SK-N-SH (cell line): ENCODE results near the gene MYO16. TPM values are rescaled to one million over a fixed set of nuclear protein-coding genes. Genes with fewer than 3 reads are reported as not detected.

Experiments
- CTCF ChIA-PET: fragments of 300-600, 350-600 bp; formaldehyde crosslinking; extraction: SDS; loops from one replicate; lab custom pipeline; 2021; lab: Yijun Ruan, JAX
- POLR2A ChIA-PET: fragments of 350-600 bp; sonication (Branson Sonifier 250); formaldehyde crosslinking; extraction: SDS; loops from one replicate; lab custom pipeline; 2020; ENCODE audit warnings: antibody characterized with exemption, inconsistent platforms; lab: Yijun Ruan, JAX
- DNase-seq: peaks from one replicate; pipeline ENCODE4 v3.0.0; 2012
- H2AFZ ChIP-seq: fragments of 200-600 bp; sonication (generic); 2 replicates; pipeline ENCODE4 v1.8.1; 2016; ENCODE audit warnings: antibody characterized with exemption, mild to moderate bottlenecking, low read depth
- H3F3A ChIP-seq: fragments of 200-600 bp; sonication (generic); replicated peaks from 2 replicates; pipeline ENCODE3; 2016; ENCODE audit warnings: antibody characterized with exemption, mild to moderate bottlenecking; ENCODE audit not compliant: insufficient read depth
- H3K27ac ChIP-seq, 2 experiments: fragments of 200-500 bp in 1 of 2; fragments of 200-600 bp in 1 of 2; sonication (Bioruptor generic) in 1 of 2; sonication (generic), shearing (Covaris generic) in 1 of 2; 2 replicates each; pipeline versions ENCODE4 v1.5.1 to v1.6.1; 2014 to 2016; ENCODE audit warnings: low read depth in 2 of 2, inconsistent platforms in 1 of 2, low read length in 1 of 2, mild to moderate bottlenecking in 1 of 2, mixed read lengths in 1 of 2
- H3K27me3 ChIP-seq: fragments of 200-600 bp; sonication (generic), shearing (Covaris generic); 2 replicates; pipeline ENCODE4 v1.6.1; 2016; ENCODE audit warnings: mixed run types; ENCODE audit not compliant: insufficient read depth
- H3K36me3 ChIP-seq, 2 experiments: fragments of 200-500 bp in 1 of 2; fragments of 200-600 bp in 1 of 2; sonication (Bioruptor generic) in 1 of 2; sonication (generic) in 1 of 2; replicated peaks in 1 of 2; 2 replicates each; pipeline versions ENCODE3 to v1.5.1; 2014 to 2016; ENCODE audit warnings: low read length in 1 of 2, mild to moderate bottlenecking in 1 of 2; ENCODE audit not compliant: insufficient read depth in 2 of 2, control insufficient read depth in 1 of 2
- H3K4me1 ChIP-seq, 2 experiments: fragments of 200-500 bp in 1 of 2; fragments of 200-600 bp in 1 of 2; sonication (Bioruptor generic) in 1 of 2; sonication (generic), shearing (Covaris generic) in 1 of 2; 2 replicates each; pipeline versions ENCODE4 v1.5.1 to v1.6.1; 2014 to 2016; ENCODE audit warnings: low read depth in 1 of 2, low read length in 1 of 2, mixed run types in 1 of 2; ENCODE audit not compliant: insufficient read depth in 2 of 2, control insufficient read depth in 1 of 2
- H3K4me2 ChIP-seq: fragments of 200-600 bp; sonication (generic), shearing (Covaris generic); 2 replicates; pipeline ENCODE4 v1.6.1; 2017; ENCODE audit warnings: mixed run types
- H3K4me3 ChIP-seq, 2 experiments: fragments of 200-500 bp in 1 of 2; fragments of 200-600 bp in 1 of 2; sonication (Bioruptor generic) in 1 of 2; sonication (generic), shearing (Covaris generic) in 1 of 2; 2 replicates each; pipeline versions ENCODE4 v1.5.1 to v1.8.1; 2014 to 2016; ENCODE audit warnings: low read depth in 2 of 2, inconsistent platforms in 1 of 2, low read length in 1 of 2, mild to moderate bottlenecking in 1 of 2, mixed read lengths in 1 of 2, moderate library complexity in 1 of 2
- H3K79me2 ChIP-seq: fragments of 200-600 bp; sonication (generic); 2 replicates; pipeline ENCODE4 v1.8.1; 2017; ENCODE audit warnings: mild to moderate bottlenecking; ENCODE audit not compliant: insufficient read depth
- H3K9ac ChIP-seq: fragments of 200-600 bp; sonication (generic); 2 replicates; pipeline ENCODE4 v1.6.1; 2017; ENCODE audit warnings: mixed run types
- H3K9me2 ChIP-seq: fragments of 200-600 bp; sonication (generic); 2 replicates; pipeline ENCODE4 v1.6.1; 2017; ENCODE audit warnings: mixed run types
- H3K9me3 ChIP-seq: fragments of 200-600 bp; sonication (generic); 2 replicates; pipeline ENCODE4 v1.6.1; 2017; ENCODE audit warnings: mixed run types, mild to moderate bottlenecking, moderate library complexity
- H4K20me1 ChIP-seq: fragments of 200-600 bp; sonication (generic); 2 replicates; pipeline ENCODE4 v1.6.1; 2017; ENCODE audit warnings: mild to moderate bottlenecking, mixed run types; ENCODE audit not compliant: insufficient read depth
- CTCF ChIP-seq: fragments of 200-600 bp; sonication (generic); IDR thresholded peaks from 2 replicates; pipeline ENCODE4 v1.6.1; 2017; ENCODE audit warnings: antibody characterized with exemption, mild to moderate bottlenecking, moderate library complexity
- EP300 ChIP-seq, 2 experiments: IDR thresholded peaks; 2 replicates each; pipeline versions ENCODE4 v1.4.0 to v1.6.1; 2012; ENCODE audit warnings: borderline replicate concordance in 1 of 2, low read depth in 1 of 2, low read length in 1 of 2
- EZH2phosphoT487 ChIP-seq: fragments of 200-600 bp; sonication (generic); IDR thresholded peaks from 2 replicates; pipeline ENCODE4 v1.6.1; 2017; ENCODE audit warnings: low read depth, mixed run types, mild to moderate bottlenecking, antibody characterized with exemption, moderate library complexity, borderline replicate concordance
- FOSL2 ChIP-seq: IDR thresholded peaks from 2 replicates; pipeline ENCODE4 v1.4.0; 2012; ENCODE audit warnings: low read depth, mild to moderate bottlenecking, moderate library complexity, borderline replicate concordance
- FOXJ3 ChIP-seq: sonication (generic); formaldehyde crosslinking; IDR thresholded peaks from 2 replicates; pipeline ENCODE4 v1.5.1; 2020; ENCODE audit warnings: mild to moderate bottlenecking, missing genetic modification reagents
- MEF2A ChIP-seq: IDR thresholded peaks from 2 replicates; pipeline ENCODE4 v1.4.0; 2012; ENCODE audit warnings: low read depth, borderline replicate concordance
- NFIC ChIP-seq: IDR thresholded peaks from 2 replicates; pipeline ENCODE4 v1.4.0; 2012; ENCODE audit warnings: borderline replicate concordance
- PBX3 ChIP-seq: IDR thresholded peaks from 2 replicates; pipeline ENCODE4; 2012
- REST ChIP-seq: IDR thresholded peaks from 2 replicates; pipeline ENCODE4 v1.6.1; 2012; ENCODE audit warnings: mild to moderate bottlenecking, low read depth, low read length, moderate library complexity
- RFX5 ChIP-seq: IDR thresholded peaks from 2 replicates; pipeline ENCODE4 v1.6.1; 2012; ENCODE audit warnings: mild to moderate bottlenecking, improper control_type of control experiment, low read length
- RXRA ChIP-seq: IDR thresholded peaks from 2 replicates; pipeline ENCODE4 v1.4.0; 2012; ENCODE audit warnings: low read depth, mild to moderate bottlenecking, borderline replicate concordance
- SIN3A ChIP-seq: IDR thresholded peaks from 2 replicates; pipeline ENCODE4 v1.6.1; 2012; ENCODE audit warnings: low read depth, mild to moderate bottlenecking, low read length, moderate library complexity, borderline replicate concordance
- USF1 ChIP-seq: IDR thresholded peaks from 2 replicates; pipeline ENCODE4 v1.4.0; 2012; ENCODE audit warnings: low read depth, borderline replicate concordance
- YY1 ChIP-seq: IDR thresholded peaks from 2 replicates; pipeline ENCODE4 v1.4.0; 2012; ENCODE audit warnings: low read depth, mild to moderate bottlenecking
- ZBTB33 ChIP-seq: IDR thresholded peaks from 2 replicates; pipeline ENCODE4 v1.4.0; 2012; ENCODE audit warnings: low read depth, borderline replicate concordance
- WGBS: methylation state at CpG from one replicate; pipeline ENCODE4 v1.1.6; 2017; ENCODE audit warnings: low lambda C conversion rate; 5-methylcytosine and 5-hydroxymethylcytosine counted together
- polyA plus RNA-seq, 3 experiments: library from polyadenylated mRNA; depleted of rRNA; stranded (reverse); fragments of >200 nt; gene quantifications; 2 replicates each; pipeline ENCODE4 v1.2.3, GENCODE V29; 2012

Gene MYO16
- polyA plus RNA-seq, 1 of the 3 experiments (the other 2 are of a cell fraction): 0.07 TPM

GRCh38 chr13:108812165-108812564 lies 182.8 kb downstream of the MYO16 start:
- Histone ChIP-seq H3K9me3 (no peaks in the 10 kb centered on the region), H3K79me2 (no peaks in the 10 kb centered on the region), H2AFZ (no peak overlapping the region), H3K27me3 (no peaks in the 10 kb centered on the region), H3K9me2 (no peaks in the 10 kb centered on the region)
- ChIA-PET POLR2A (no interaction called here), CTCF (interaction anchor here (0.6 kb wide), 1 partner anchor 45 kb away, joined by 3 read pairs; no protein-coding TSS in a partner anchor)
- no peak for DNase-seq
- TF ChIP-seq SIN3A (no peak), NFIC (no peak), PBX3 (no peak), USF1 (no peak), REST (no peak), EP300 (IDR thresholded peaks at IDR 0.05; ENCODE audit: borderline replicate concordance in 1 of 2, low read depth in 1 of 2, low read length in 1 of 2) (no peak), YY1 (no peak), EZH2phosphoT487 (no peak), RFX5 (no peak), FOXJ3 (no peak), FOSL2 (no peak)
- TF ChIP-seq, all 33 proteins: peak for 0
- H3K4me3 ChIP-seq: no peak overlapping the region
- WGBS: 59% methylated on average over 5 of the region's 5 CpGs
- no peaks in the 10 kb centered on the region for H3K4me1 ChIP-seq
- H3F3A ChIP-seq: no peaks in the 10 kb centered on the region
- H3K27ac ChIP-seq: no peak overlapping the region
- H4K20me1 ChIP-seq: no peaks in the 10 kb centered on the region
- H3K4me2 ChIP-seq: no peak overlapping the region
- no peak overlapping the region for H3K9ac ChIP-seq
- no peaks in the 10 kb centered on the region for H3K36me3 ChIP-seq

- CTCF ChIA-PET: no interaction called here
- no peaks in the 10 kb centered on the region for H3K36me3 ChIP-seq
- TF ChIP-seq NFIC: no peak
- no peak for TF ChIP-seq CTCF
- no peak for TF ChIP-seq MEF2A
- no peak for TF ChIP-seq RXRA
- no peak for TF ChIP-seq ZBTB33
- TF ChIP-seq SIN3A: no peak
- no peak for TF ChIP-seq EP300 (IDR thresholded peaks at IDR 0.05; ENCODE audit: borderline replicate concordance in 1 of 2, low read depth in 1 of 2, low read length in 1 of 2)
- TF ChIP-seq, all 33 proteins: peak for 0
- POLR2A ChIA-PET: no interaction called here
- Histone ChIP-seq H3K79me2 (no peaks in the 10 kb centered on the region), H2AFZ (no peak overlapping the region), H3K4me1 (no peaks in the 10 kb centered on the region), H3K9me3 (no peaks in the 10 kb centered on the region), H3K9me2 (no peaks in the 10 kb centered on the region), H3K27me3 (no peaks in the 10 kb centered on the region), H3K27ac (no peak overlapping the region), H3K4me2 (no peak overlapping the region), H4K20me1 (no peaks in the 10 kb centered on the region), H3K4me3 (no peak overlapping the region), H3K9ac (no peak overlapping the region), H3F3A (no peaks in the 10 kb centered on the region)
- 26% methylated on average over 2 of the region's 2 CpGs for WGBS
- DNase-seq: no peak
These were observed 183.2 kb downstream of the MYO16 start for GRCh38 chr13:108812661-108813060.
